H9 (cell line): Measurements from ENCODE around the gene GHSR. TPM values are rescaled to one million over a fixed set of nuclear protein-coding genes. Genes with fewer than 3 reads are reported as not detected.

Source experiments
- DNase-seq: peaks from one replicate; pipeline ENCODE4 v3.0.0-alpha.2; 2017
- H2AFZ ChIP-seq: one replicate; pipeline ENCODE4 v1.6.1; 2013; ENCODE audit warnings: mild to moderate bottlenecking, low read length, control low read depth, moderate library complexity
- H2AK5ac ChIP-seq: 2 replicates; pipeline ENCODE4 v1.6.1; 2013; ENCODE audit warnings: low read length, control low read depth, mixed read lengths; ENCODE audit not compliant: insufficient read length
- H2BK120ac ChIP-seq: one replicate; pipeline ENCODE4 v1.6.1; 2013; ENCODE audit warnings: low read depth, mild to moderate bottlenecking, low read length, control low read depth, inconsistent platforms; ENCODE audit not compliant: poor library complexity, severe bottlenecking
- H2BK12ac ChIP-seq: 2 replicates; pipeline ENCODE4 v1.6.1; 2013; ENCODE audit warnings: low read length, control low read depth, mixed read lengths, low read depth; ENCODE audit not compliant: insufficient read length
- H2BK15ac ChIP-seq: 2 replicates; pipeline ENCODE4 v1.6.1; 2013; ENCODE audit warnings: low read depth, low read length, control low read depth
- H2BK20ac ChIP-seq: one replicate; pipeline ENCODE4 v1.6.1; 2013; ENCODE audit warnings: low read depth, mild to moderate bottlenecking, low read length, control low read depth, inconsistent platforms; ENCODE audit not compliant: poor library complexity, severe bottlenecking
- H2BK5ac ChIP-seq: 2 replicates; pipeline ENCODE4 v1.6.1; 2013; ENCODE audit warnings: low read length, control low read depth, mixed read lengths; ENCODE audit not compliant: insufficient read length
- H3K14ac ChIP-seq: 2 replicates; pipeline ENCODE4 v1.6.1; 2013; ENCODE audit warnings: low read length, control low read depth; ENCODE audit not compliant: insufficient read depth
- H3K18ac ChIP-seq: 2 replicates; pipeline ENCODE4 v1.6.1; 2013; ENCODE audit warnings: low read depth, mild to moderate bottlenecking, mixed read lengths, low read length, control low read depth; ENCODE audit not compliant: insufficient read length
- H3K23ac ChIP-seq: 2 replicates; pipeline ENCODE4 v1.6.1; 2013; ENCODE audit warnings: low read length, control low read depth, mixed read lengths, low read depth; ENCODE audit not compliant: insufficient read length
- H3K23me2 ChIP-seq: 2 replicates; pipeline ENCODE4 v1.6.1; 2013; ENCODE audit warnings: low read depth, mild to moderate bottlenecking, mixed read lengths, low read length, control low read depth; ENCODE audit not compliant: insufficient read length, poor library complexity, severe bottlenecking
- H3K27ac ChIP-seq: 2 replicates; pipeline ENCODE4 v1.5.1; 2013; ENCODE audit warnings: low read length, control low read depth, mixed read lengths, low read depth; ENCODE audit not compliant: insufficient read length
- H3K27me3 ChIP-seq: 2 replicates; pipeline ENCODE4 v1.6.1; 2013; ENCODE audit warnings: low read length, control low read depth, inconsistent platforms; ENCODE audit not compliant: insufficient read depth
- H3K4ac ChIP-seq: 2 replicates; pipeline ENCODE4 v1.6.1; 2013; ENCODE audit warnings: low read depth, mild to moderate bottlenecking, control low read depth, inconsistent platforms, low read length, moderate library complexity
- H3K4me1 ChIP-seq: 2 replicates; pipeline ENCODE4 v1.6.1; 2013; ENCODE audit warnings: low read length, control low read depth, inconsistent platforms; ENCODE audit not compliant: insufficient read depth
- H3K4me2 ChIP-seq: 2 replicates; pipeline ENCODE4 v1.6.1; 2013; ENCODE audit warnings: low read length, control low read depth, mixed read lengths; ENCODE audit not compliant: insufficient read length, insufficient read depth
- H3K56ac ChIP-seq: 2 replicates; pipeline ENCODE4 v1.6.1; 2013; ENCODE audit warnings: low read depth, mild to moderate bottlenecking, mixed read lengths, low read length, control low read depth; ENCODE audit not compliant: insufficient read length
- H3K79me1 ChIP-seq: 2 replicates; pipeline ENCODE4 v1.6.1; 2013; ENCODE audit warnings: low read depth, mild to moderate bottlenecking, moderate library complexity, low read length, control low read depth, inconsistent platforms; ENCODE audit not compliant: insufficient read depth, poor library complexity, severe bottlenecking
- H3K79me2 ChIP-seq: 2 replicates; pipeline ENCODE4 v1.6.1; 2013; ENCODE audit warnings: low read length, control low read depth, inconsistent platforms; ENCODE audit not compliant: insufficient read depth
- H3K9ac ChIP-seq: 2 replicates; pipeline ENCODE4 v1.6.1; 2013; ENCODE audit warnings: low read length, control low read depth, mixed read lengths; ENCODE audit not compliant: insufficient read length; ENCODE audit errors: extremely low read depth
- H3K9me3 ChIP-seq: one replicate; pipeline ENCODE4 v1.6.1; 2013; ENCODE audit warnings: low read depth, low read length, inconsistent platforms; ENCODE audit not compliant: control insufficient read depth
- H3T11ph ChIP-seq: one replicate; pipeline ENCODE4 v1.6.1; 2013; ENCODE audit warnings: mild to moderate bottlenecking, low read length, control low read depth, inconsistent platforms
- H4K20me1 ChIP-seq: one replicate; pipeline ENCODE4 v1.6.1; 2013; ENCODE audit not compliant: control insufficient read depth, insufficient read length, insufficient read depth
- H4K5ac ChIP-seq: 2 replicates; pipeline ENCODE4 v1.6.1; 2013; ENCODE audit warnings: low read depth, mild to moderate bottlenecking, mixed read lengths, low read length, control low read depth; ENCODE audit not compliant: insufficient read length
- H4K8ac ChIP-seq: replicated peaks from 2 replicates; pipeline ENCODE4 v1.6.1; 2013; ENCODE audit warnings: low read length, control low read depth, mixed read lengths, low read depth; ENCODE audit not compliant: insufficient read length
- H4K91ac ChIP-seq: 2 replicates; pipeline ENCODE4 v1.6.1; 2013; ENCODE audit warnings: low read depth, mild to moderate bottlenecking, moderate library complexity, mixed read lengths, low read length, control low read depth; ENCODE audit not compliant: insufficient read length
- H3K27ac Mint-ChIP-seq, 3 experiments: 2 replicates in 2 of 3; 3 replicates in 1 of 3; pipeline ENCODE4 v1.8.0; 2020 to 2021; ENCODE audit warnings: mixed read lengths in 3 of 3, mild to moderate bottlenecking in 1 of 3, moderate library complexity in 1 of 3
- H3K27me3 Mint-ChIP-seq: 2 replicates; pipeline ENCODE4 v1.8.0; 2021; ENCODE audit warnings: low read depth, mild to moderate bottlenecking, moderate library complexity, mixed read lengths
- H3K36me3 Mint-ChIP-seq, 3 experiments: 2 replicates in 2 of 3; 3 replicates in 1 of 3; pipeline ENCODE4 v1.8.0; 2020 to 2021; ENCODE audit warnings: low read depth in 3 of 3, mixed read lengths in 3 of 3; ENCODE audit not compliant: insufficient read depth in 1 of 3
- H3K4me1 Mint-ChIP-seq, 2 experiments: 2 replicates each; pipeline ENCODE4 v1.8.0; 2020; ENCODE audit warnings: mixed read lengths in 2 of 2
- H3K4me3 Mint-ChIP-seq, 2 experiments: 2 replicates in 1 of 2; 3 replicates in 1 of 2; pipeline ENCODE4 v1.8.0; 2020 to 2021; ENCODE audit warnings: mild to moderate bottlenecking in 2 of 2, mixed read lengths in 2 of 2, moderate library complexity in 1 of 2
- H3K9me3 Mint-ChIP-seq, 2 experiments: 2 replicates in 1 of 2; 3 replicates in 1 of 2; pipeline ENCODE4 v1.8.0; 2020; ENCODE audit warnings: mild to moderate bottlenecking in 2 of 2, mixed read lengths in 2 of 2, moderate library complexity in 1 of 2
- WGBS: extraction: QIAGEN DNeasy Blood & Tissue Kit; methylation state at CpG from one replicate; pipeline ENCODE4 v1.1.7; 2013; ENCODE audit warnings: missing lambda C conversion rate, low lambda C conversion rate, mixed read lengths; ENCODE audit not compliant: insufficient read length; ENCODE audit errors: extremely low coverage; 5-methylcytosine and 5-hydroxymethylcytosine counted together
- total RNA-seq: library from RNA; stranded (reverse); gene quantifications from 2 replicates; pipeline ENCODE4 v1.2.1, GENCODE V29; 2021
- TF ChIP-seq, protein P1 (sequence below): fragments of 200-600 bp; sonication (generic); conservative IDR thresholded peaks from 3 replicates; pipeline ENCODE4 v1.8.0; 2021; ENCODE audit warnings: antibody characterized with exemption, mild to moderate bottlenecking

Gene GHSR
- total RNA-seq, 1 experiment from 2014 or later, result not detected

DNA sequence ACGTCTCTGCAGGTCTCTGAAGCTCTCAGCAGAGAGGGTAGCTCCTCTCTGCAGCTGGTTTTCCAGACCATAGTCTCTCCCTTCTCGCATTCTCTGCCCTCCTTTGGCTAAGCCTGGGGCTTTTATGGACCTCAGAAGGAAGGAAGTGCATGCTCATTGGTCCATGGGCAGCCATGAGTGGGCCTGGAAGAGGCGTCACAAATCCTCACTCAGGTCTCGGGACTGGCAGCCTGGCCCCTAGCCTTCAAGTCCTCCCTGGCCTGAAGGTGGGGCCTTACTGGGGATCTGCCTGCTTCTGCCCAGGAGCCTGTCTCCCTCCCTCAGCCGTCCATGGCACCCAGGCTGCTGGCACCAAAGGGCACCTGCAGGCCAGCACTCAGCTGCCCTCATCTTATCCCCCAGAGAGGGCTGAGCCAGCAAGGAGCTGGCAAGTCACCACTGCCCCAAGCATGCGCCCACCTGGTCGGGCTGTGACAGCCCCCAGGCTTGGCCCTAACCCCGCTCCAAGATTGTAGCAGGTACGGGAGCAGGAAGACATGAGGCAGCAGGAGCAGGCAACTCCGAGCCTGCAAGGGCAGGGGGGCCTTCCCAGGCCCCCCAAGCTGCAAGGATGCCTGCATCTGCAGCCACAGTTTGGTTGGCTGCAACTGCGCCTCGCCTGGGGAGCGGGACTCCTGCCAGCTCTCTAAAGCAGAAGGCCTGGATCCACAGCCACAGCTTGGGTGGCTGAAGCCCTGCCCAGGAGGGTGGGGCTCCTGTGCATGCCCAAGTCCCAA is 37.4 kb downstream of the GHSR start:
- H3K36me3 Mint-ChIP-seq, result no peaks in the 10 kb centered on the region
- H3K27me3 Mint-ChIP-seq, result no peaks in the 10 kb centered on the region
- no peak overlapping the region for H3T11ph ChIP-seq
- no peaks in the 10 kb centered on the region for H3K79me1 ChIP-seq
- H2BK120ac ChIP-seq, result no peak overlapping the region
- H3K4me3 Mint-ChIP-seq, result no peak overlapping the region
- H2AK5ac ChIP-seq, result no peak overlapping the region
- no peak overlapping the region for H2BK20ac ChIP-seq
- no peak overlapping the region for H3K56ac ChIP-seq
- no peak overlapping the region for H4K8ac ChIP-seq
- H2AFZ ChIP-seq, result no peak overlapping the region
- H2BK5ac ChIP-seq, result no peak overlapping the region
- no peak overlapping the region for H4K91ac ChIP-seq
- no peaks in the 10 kb centered on the region for H3K9me3 ChIP-seq
- no peak overlapping the region for H2BK12ac ChIP-seq
- no peaks in the 10 kb centered on the region for H3K4me1 ChIP-seq
- no peaks in the 10 kb centered on the region for H3K79me2 ChIP-seq
- H3K14ac ChIP-seq, result no peak overlapping the region; the same call in 1 of the 2 replicates
- H2BK15ac ChIP-seq, result no peak overlapping the region
- TF ChIP-seq, protein P1, sequence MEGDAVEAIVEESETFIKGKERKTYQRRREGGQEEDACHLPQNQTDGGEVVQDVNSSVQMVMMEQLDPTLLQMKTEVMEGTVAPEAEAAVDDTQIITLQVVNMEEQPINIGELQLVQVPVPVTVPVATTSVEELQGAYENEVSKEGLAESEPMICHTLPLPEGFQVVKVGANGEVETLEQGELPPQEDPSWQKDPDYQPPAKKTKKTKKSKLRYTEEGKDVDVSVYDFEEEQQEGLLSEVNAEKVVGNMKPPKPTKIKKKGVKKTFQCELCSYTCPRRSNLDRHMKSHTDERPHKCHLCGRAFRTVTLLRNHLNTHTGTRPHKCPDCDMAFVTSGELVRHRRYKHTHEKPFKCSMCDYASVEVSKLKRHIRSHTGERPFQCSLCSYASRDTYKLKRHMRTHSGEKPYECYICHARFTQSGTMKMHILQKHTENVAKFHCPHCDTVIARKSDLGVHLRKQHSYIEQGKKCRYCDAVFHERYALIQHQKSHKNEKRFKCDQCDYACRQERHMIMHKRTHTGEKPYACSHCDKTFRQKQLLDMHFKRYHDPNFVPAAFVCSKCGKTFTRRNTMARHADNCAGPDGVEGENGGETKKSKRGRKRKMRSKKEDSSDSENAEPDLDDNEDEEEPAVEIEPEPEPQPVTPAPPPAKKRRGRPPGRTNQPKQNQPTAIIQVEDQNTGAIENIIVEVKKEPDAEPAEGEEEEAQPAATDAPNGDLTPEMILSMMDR, result no peak
- no peak overlapping the region for H3K18ac ChIP-seq
- H3K23ac ChIP-seq, result no peak overlapping the region
- no peak overlapping the region for H3K4me2 ChIP-seq
- no peaks in the 10 kb centered on the region for H3K27me3 ChIP-seq
- no peak overlapping the region for H3K4ac ChIP-seq
- no peak overlapping the region for H3K27ac Mint-ChIP-seq
- no peak overlapping the region for H4K5ac ChIP-seq
- DNase-seq, result no peak
- H4K20me1 ChIP-seq, result no peaks in the 10 kb centered on the region
- H3K4me1 Mint-ChIP-seq, result no peaks in the 10 kb centered on the region
- no CpG with 5 or more reads among the region's 13 CpGs for WGBS
- H3K27ac ChIP-seq, result no peak overlapping the region
- no peaks in the 10 kb centered on the region for H3K23me2 ChIP-seq
- H3K9ac ChIP-seq, result no peak overlapping the region
- no peaks in the 10 kb centered on the region for H3K9me3 Mint-ChIP-seq
